Fibroblast of lung (primary cell): ENCODE results near the gene HPCAL1.

Experiments used
- CTCF ChIP-seq, 2 donors: IDR thresholded peaks in 1 of 2; conservative IDR thresholded peaks in 1 of 2; 1 replicate in 1 of 2; 2 replicates in 1 of 2; pipeline ENCODE4 v1.5.1; 2011 to 2012; ENCODE audit warnings: low read length in 2 of 2, control low read depth in 1 of 2, inconsistent platforms in 1 of 2, low read depth in 1 of 2, mild to moderate bottlenecking in 1 of 2
- EZH2 ChIP-seq: IDR thresholded peaks from 2 replicates; pipeline ENCODE4 v1.5.1; 2012; ENCODE audit warnings: low read length, control low read depth, mild to moderate bottlenecking; ENCODE audit errors: missing control alignments

- TF ChIP-seq CTCF (conservative IDR thresholded peaks at IDR 0.05 in 1 of 2, IDR thresholded peaks at IDR 0.05 in 1 of 2; ENCODE audit: low read depth in 1 of 2, low read length in 2 of 2) (no peak), EZH2 (no peak)
These were observed 6.2 kb downstream of the HPCAL1 start for GRCh38 chr2:10308866-10309265.
